ENCODE results near the gene RBM39.
"Not testable (repeated sequence)": the region's sequence is repeated elsewhere in the genome, so short reads cannot be mapped to it uniquely, and the experiment has no call there.

RBM39 gene

DNA sequence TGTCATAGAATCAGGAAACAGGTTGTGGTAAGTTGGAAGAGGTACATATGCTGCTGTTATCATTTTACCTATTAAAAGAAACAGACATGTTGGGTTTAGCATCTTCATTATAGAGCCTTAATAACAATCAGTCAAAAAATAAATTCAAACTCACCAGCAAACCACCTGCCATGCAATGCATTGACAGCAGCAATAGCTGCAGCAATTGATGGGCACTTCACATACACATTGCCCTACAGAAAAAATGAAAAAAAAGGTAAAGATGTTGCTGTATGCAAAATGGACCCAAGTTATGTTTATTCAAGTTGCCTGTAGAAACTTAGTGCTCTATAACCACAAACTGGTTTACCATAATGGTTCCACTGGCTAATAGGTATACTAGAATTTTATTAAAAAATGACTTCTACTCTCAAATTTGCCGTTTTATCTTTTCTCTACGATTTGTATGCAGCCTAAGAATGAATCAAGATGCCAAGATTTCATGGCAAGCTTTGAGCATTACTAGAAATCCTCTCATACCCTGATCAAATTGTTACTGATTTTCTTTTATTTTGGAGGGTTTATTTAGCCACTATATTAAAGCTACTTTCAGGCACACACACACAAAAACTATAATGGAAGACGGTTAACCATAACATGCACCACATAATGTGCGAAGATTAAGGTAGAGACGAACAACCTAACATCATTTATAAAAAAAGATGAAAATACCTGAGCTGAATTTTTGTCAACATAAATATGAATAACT, 37.4 kb downstream of the RBM39 start:
- DNase-seq: no peak

GRCh38 chr20:35702824-35703695, 39.0 kb downstream of the RBM39 start:
- no peak for DNase-seq

GRCh38 chr20:35702051-35702823, 39.8 kb downstream of the RBM39 start:
- no peak for DNase-seq

GRCh38 chr20:35700625-35701148, 41.4 kb downstream of the RBM39 start:
- no peak for DNase-seq

DNA sequence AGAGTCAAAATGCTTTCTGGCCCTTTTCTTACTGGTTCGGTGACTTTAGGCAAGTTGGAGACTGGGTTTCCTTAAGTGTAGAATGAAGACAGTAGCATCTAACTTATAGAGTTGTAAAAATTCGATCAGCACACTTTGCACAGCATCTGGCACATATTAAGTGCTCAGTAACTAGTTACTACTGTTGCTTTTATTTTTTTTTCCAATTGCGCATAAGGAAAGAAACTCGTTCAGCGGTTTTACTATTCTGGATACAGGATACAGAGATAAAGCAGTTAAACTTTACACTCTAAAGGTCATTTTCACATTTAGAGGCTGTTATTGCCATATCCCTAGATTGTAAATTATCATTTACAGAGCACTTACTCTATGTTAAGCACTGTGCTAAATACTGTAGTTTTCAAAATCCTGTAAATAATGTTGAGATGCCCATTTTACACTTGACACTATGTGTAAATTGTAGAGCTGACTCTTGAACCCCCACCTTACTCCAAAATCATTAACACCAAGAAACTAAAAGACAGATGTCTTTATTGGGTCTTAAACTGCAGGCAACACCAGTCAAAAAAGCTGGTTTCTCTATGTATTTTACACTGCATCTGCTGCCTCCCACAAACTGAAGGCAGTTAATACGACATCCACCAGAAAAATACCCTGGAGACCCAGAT, 42.0 kb downstream of the RBM39 start:
- DNase-seq: no peak

- peak; percentile 91 for DNase-seq
Observed at GRCh38 chr20:35699127-35699956, 42.7 kb downstream of the RBM39 start, which contains the start of the genes NFS1 and ROMO1. Gene NFS1 (minus strand): TSS chr20:35699352. CDS start chr20:35699288, 64 bp downstream. Gene ROMO1 (plus strand): TSS chr20:35699405. CDS start chr20:35699633, 228 bp downstream.

DNA sequence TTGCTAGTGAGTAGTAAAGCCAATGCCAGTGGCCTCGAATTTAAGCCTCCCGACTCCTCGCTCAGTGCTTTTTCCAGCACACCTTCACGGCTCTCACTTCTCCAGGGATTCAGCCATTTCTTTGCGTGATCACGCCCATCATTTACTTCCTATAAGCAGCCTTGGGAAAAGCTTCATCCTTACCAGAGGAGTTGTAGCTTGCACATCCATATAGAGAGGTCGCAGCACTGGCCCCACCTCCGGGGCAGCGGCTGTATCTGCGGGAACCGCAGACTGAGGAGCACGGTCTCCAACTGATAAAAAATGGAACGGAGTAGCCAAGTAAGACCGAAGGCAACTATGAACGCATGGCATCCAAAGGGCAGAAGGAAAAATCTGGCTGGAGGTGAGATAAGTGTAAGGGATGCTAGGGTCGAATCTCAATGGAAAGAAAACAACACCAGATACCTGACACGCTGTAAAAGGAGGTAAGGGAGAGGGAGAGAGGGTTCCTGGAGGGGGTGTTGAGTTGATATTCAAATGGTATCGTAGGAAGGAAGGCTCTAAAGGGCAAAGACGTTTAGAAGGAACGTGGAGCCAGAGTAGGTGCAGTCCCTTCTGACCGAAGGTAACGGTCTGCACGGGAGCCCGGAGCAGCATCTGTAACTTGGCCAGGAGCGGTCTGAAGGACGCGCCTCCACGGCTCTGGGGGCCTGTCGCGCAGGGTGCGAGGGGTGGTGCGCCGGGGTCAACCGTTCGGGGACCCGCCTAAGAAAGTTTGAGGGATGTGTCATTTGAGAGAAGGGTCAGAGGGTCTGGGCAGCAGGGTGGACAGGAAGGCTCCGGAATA, 43.5 kb downstream of the RBM39 start:
- DNase-seq: peak; percentile 14

DNA sequence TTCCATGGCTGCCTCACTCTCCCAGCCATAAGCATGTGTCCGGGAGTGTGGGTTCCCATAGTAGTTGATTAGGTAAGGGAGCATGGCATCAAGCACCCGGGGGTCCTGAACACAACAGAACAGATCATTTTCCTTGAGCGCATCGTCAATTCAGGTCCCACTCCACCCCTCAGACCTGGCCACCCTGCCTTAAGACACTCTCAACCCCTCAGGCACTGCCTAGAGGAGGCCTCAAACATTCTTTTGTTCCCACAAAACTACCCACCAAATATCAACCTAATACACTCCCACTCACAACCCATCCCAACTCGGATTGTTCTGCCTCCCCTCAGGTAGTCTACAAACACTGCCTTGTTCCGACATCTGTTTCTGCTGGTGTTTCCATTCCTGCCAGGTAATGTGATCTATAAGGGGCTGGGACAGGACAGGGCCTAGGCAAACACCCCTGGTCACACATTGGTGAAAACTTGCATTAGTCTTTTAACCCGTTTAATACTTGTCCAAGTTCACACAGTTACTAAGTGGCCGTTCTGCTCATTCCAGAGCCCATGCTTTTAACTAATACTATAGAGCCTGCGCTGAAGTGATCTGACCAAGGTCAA, 44.3 kb downstream of the RBM39 start:
- no peak for DNase-seq

GRCh38 chr20:35695978-35696377, 46.1 kb downstream of the RBM39 start:
- DNase-seq: no peak

DNA sequence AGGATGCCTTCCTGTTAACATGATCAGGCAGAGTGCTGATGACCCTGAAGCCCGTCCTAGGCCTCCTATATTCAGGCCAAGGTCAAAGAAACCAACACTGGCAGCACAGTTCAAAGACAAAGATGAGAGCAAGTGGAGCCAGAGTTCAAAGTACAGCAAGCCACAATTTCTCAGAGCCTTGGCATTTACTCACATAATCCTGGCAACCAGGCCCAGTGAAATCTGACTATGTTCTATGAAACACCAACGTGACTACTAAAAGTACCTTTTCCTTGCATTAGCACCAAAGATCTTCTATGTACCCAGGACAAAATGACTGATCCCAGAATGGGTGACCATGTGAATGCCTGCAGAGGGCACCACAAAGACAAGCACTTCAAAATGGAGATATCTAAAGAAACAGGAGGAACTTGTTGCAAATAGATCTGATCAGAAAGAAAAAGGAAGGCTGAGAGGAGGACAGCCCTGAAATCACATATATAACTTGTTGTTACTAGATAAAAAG, 46.8 kb downstream of the RBM39 start:
- DNase-seq: no peak

GRCh38 chr20:35690265-35690664, 51.8 kb downstream of the RBM39 start:
- DNase-seq: no peak

DNA sequence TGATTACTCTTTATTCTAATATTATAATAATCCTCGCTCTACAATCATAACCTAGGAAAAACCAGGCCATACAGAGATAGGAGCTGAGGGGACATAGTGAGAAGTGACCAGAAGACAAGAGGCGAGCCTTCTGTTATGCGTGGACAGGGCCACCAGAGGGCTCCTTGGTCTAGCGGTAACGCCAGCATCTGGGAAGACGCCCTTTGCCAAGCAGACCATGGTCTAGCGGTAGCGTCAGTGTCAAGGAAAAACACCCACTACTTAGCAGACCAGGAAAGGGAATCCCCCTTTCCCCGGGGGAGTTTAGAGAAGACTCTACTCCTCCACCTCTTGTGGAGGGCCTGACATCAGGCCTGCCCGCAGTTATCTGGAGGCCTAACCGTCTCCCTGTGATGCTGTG, 55.2 kb downstream of the RBM39 start:
- not testable (repeated sequence) for DNase-seq

DNA sequence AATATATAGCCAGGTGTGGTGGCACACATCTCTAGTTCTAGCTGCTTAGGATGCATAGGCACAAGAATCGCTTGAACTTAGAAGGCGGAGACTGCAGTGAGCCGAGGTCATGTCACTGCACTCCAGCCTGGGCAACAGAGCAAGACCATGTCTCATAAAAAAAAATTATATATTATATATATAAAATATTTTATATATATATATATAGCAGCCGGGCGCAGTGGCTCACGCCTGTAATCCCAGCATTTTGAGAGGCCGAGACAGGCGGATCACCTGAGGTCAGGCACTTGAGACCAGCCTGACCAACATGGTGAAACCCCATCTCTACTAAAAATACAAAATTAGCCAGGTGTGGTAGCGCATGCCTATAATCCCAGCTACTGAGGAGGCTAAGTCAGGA, 56.7 kb downstream of the RBM39 start:
- not testable (repeated sequence) for DNase-seq

- DNase-seq: no peak
Observed at GRCh38 chr20:35681960-35682359, 60.1 kb downstream of the RBM39 start.

GRCh38 chr20:35680452-35681183, 61.4 kb downstream of the RBM39 start:
- no peak for DNase-seq

DNA sequence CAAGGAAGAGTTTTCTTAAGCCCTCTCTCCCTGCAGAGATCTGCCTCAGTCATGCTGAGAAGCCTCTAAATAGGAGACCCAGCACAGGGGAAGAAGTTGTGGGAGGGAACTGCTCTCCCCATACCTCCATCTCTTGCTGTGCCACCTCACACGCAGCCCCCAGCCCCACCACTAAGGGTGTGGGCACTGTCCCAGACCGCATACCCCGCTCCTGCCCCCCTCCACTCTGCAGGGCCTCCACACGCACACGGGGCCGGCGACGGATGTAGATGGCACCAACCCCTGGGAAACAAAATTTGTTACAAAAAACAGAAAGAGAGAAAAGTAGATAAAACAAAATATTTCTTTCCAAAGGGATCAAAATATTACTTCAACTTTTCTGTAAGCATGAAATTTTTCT, 67.1 kb downstream of the RBM39 start:
- no peak for DNase-seq

DNA sequence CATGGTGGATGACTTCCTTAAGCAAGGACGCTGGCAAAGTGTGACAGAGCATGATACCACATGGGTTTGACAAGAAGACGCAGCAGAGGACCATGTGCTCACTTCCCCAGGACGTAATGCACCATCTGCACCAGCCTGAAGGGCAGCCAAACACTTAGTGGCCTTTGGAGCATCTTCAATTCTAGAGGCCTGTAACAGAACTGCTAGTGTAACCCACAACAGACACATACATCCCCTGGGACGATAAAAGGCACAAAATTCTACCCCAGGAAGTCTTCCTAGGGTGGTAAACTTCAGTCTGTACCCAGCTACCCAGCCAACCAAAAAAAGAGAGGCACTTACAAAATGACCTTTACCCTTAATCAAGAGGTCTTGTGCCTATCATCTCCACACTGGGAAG, 68.2 kb downstream of the RBM39 start:
- no peak for DNase-seq

GRCh38 chr20:35669681-35670080, 72.4 kb downstream of the RBM39 start:
- no peak for DNase-seq

DNA sequence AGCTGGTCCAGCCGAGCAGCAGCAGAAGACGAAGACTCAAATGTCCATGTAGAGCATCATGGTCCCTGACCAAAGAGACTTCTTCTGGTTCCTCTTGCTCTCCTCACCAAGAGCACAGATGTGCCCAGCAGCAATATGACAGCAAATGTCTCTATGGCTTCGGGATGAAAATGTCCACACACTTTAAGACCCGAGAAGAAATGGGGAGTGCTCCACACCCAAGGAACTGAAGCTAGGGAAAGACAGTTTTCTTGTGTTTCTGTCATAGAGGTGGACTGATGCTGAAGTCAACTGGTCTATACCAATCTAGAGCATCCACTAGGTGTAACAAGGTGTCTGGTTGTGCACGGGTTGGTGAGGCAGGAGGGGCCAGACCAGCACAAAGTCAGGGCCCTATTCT, 72.8 kb downstream of the RBM39 start:
- no peak for DNase-seq
